LoVo (cell line): ENCODE results near the gene HAL.

Source experiments
- DNase-seq: peaks from one replicate; pipeline ENCODE4 v3.0.0-alpha.2; 2016; ENCODE audit warnings: low spot score

Gene HAL

DNA sequence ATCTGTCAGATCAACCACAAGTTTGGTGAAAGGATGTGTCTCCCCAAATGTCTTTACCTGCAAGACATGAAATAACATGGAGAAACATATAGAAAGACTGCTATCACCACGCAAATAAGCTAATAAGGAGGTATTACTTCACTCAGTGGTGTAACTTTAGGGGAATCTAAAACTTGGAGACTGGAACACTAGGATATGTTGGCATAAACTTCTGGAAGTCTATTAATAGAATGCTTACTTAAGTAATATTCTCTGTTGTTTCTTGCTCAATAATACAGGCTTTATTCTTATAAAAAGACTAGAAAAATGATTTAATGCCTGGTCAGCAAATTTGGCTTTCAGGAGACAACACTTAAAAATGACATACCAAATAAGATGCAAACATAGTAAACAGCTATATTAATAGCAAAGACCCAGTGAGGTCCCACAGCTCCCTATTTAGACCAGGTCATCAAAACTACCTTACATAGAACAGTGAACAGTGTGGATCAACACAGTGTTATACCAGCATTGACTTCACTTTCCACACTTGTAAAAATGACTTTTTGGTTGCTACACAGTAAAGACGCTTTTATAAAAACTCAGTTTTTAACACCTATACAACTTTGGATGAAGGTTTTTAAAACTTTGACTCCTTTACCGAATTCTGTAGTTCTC, 18.9 kb upstream of the HAL start:
- no peak for DNase-seq

DNA sequence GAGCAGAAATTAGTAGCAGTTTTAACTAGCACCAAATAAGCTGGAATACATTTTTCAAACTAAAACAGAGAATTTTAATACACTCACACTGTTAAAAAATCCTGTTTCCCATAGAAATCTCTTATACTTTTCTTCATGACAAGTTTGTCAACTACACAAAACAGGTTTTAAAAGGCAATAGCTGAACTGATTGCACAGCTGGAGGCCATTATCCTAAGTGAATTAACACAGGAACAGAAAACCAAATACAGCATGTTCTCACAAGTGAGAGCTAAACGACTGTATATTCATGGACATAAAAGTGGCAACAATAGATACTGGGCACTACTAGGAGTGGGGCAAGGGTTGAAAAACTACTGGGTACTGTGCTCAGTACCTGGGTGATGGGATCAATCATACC, 11.6 kb upstream of the HAL start:
- no peak for DNase-seq

DNA sequence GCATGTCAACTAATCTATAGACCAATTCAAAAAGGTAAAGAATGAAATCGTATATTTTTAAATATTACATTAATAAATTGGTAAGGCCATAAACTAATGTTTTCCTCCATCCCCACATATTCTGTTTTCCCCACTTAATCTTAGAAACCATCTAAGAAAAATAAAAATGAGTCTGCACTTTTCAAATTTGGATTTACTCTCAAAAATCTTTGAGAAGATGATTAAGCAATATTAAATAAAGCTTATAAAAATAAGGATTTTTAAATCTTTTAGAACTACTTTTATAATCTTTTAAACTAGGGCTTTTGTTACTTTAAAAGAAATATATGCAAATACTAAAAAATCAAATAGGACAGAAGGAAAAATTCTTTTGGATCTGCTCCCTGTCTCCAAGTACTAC, 10.6 kb upstream of the HAL start:
- no peak for DNase-seq

DNA sequence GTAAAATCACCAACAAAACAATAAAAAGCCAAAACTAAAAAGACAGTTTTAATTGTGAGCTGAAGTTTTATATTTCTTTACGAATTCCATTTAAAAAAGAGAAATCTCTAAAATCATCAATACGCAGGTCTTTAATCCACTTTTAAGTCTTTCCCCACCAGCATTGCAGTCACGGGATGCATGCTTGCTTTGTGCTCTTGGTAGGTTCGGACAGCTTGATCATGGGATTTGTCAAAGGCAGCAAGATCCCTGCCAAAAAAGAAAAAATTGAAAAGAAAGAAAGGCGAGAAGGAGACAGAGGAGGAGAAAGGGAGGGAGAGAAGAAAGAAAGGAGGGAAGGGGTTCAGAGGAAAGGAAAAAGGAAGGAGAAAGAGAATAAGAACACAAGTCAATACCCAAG, 4.7 kb upstream of the HAL start:
- DNase-seq: no peak

DNA sequence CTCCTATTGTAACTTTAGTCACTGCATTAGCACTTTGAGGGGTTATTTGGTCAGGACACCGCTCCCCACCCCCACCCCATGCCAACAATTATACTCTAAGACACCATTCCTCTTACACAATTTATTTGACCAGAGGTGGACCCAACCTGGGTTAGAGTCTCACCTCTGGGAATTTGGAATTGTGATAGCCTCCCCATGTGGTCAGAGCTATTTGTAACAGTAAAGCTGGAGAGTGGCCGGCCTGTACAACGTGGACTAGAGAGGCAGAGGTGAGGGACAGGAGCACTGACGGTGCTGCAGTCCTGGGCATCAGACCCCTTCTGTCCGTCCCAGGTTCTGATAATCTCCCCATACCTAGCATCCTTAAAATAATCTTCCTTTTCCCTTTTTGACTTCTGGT, 3.3 kb upstream of the HAL start:
- DNase-seq: no peak

DNA sequence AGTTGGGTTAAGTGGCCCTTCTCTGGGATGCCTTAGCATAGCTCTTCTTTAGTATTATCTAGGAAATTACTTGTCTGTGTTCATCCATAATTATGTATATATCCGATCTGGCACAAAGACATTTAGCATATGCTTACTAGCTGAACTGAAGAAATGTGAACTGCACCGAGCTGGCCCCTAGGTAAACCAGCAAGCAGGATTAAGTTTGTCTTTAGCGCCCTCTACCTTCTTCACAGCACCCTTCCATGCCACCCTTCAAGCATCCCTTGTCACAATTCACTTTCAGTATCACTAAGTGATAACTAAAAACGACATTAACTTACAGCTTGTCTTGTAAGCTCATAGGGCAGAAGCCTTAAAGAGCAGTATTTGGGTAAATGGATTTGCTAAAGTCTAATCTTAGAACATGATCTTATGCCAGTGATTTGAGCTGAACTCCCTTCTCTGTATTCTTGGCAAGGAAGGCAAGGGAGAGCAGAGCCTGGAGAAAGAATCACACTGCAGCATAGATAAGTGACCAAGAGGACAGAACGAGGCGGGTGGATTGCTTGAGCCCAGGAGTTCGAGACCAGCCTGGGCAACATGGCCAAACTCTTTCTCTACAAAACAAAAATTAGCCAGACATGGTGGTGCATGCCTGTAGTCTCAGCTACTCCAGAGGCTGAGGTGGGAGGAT, 2.6 kb upstream of the HAL start:
- peak; percentile 41 for DNase-seq

DNA sequence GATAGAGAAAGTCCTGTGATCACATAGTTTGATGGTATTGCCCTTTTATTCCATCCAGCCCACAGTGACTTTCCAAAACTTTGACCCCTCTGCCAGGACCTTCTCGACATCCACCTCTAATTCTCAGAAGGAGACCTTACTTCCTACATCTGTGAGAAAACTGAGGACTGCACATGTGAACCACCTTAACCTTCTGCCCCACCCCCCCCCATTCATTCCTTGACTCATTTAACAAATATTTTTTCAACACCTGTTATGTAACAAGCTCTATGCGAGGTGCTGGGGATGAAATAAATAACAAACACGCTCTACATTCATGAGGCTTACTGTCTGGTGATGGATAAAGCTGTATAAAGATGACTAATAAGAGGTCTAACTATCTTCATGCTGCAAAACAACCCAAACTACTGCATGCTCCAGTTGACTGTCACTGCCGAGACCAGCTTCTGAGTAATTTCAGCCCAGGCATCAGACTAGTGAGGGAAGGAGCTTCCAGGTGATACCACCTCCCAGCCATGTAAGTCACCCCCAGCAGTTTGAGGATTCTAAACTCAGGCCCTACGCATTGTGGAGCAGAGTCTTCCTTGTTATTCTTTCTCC, 1.9 kb upstream of the HAL start:
- DNase-seq: no peak

DNA sequence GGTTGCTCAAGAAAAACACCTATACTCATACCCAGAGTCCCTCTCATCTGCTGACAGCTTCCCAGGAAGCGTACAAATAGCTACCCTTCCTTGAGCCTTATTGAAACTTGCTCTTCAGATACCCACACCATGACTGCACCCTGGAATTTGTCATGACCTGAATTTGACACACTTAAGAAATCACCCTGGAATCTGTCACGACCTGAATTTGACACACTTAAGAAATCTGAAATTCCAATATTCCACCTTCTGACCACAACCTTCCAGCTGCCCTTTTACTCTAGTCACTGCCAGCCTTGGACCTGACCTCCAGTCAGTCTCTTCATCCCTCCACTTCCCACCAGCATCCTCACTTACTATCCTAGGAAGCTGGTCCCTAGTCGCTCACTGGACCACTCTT, 1.1 kb upstream of the HAL start:
- no peak for DNase-seq

DNA sequence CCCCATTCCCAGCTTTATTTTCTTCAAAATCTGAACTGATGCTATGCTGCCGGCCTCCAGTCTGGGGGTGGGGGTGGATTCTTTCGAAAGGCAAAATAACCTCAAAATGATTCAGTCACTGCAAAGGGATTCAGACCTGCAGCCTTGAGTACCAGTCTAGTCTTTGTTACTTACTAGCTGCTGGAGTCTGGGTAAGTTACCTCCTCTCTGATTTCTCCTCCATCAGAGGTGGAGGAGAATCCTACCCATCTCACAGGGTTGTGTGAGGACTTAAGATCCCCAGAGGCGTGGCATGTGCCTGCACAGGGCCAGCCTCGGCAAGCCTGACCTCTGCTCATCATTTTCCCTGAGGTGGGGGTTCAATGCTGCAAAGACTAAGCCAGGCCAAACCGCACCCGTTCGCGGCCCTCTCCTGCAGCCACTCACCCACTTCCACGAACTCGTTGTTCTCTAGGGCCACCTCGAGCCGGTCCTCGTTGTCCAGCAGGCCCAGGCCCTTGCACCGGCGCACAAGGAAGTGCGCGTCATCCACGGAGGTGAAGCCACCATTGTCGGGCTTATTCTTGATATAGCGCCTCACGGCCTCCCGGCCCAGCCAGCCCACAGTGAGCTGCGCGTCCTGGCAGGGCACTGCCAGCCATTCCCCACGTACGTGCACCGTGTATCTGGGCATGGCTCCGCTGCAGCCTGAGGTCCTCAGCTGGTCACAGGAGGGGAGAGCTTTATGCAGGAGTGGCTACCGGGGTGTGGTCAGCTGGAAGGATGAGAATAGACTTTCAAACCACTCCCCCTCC, 709 bp downstream of the HAL start:
- DNase-seq: no peak

DNA sequence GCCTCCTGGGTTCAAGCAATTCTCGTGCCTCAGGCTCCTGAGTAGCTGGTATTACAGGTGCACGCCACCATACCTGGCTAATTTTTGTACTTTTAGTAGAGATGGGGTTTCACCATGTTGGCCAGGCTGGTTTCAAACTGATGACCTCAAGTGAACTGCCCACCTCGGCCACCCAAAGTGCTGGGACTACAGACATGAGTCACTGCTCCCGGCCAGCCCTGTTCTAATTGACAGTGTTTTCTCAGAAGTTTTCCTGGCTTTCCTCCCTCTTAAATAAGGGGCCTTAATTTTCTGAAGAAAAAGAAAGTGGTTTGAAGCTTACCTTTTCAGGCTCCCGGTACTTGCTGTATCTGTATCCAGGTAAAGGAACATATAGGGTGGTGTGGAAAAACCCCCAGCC, 1.7 kb downstream of the HAL start:
- no peak for DNase-seq

DNA sequence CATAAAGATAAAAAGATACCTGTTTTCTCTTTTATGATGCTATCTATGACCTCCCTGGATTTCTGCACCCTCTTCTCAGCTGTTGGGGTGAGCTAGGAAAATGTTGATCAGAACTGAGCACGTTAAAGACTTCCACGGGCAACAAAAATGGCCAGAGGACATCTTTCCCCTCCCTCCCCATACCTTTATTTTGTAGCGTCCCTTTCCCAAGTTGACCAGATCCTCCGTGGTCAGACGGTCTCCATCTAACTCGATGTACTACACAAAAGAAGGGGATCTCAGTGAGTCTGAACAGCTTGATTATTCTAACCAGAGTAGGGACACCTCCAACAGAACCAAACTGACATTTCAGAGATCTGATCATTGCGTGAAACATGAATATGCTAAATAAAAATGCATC, 2.2 kb downstream of the HAL start:
- DNase-seq: no peak

DNA sequence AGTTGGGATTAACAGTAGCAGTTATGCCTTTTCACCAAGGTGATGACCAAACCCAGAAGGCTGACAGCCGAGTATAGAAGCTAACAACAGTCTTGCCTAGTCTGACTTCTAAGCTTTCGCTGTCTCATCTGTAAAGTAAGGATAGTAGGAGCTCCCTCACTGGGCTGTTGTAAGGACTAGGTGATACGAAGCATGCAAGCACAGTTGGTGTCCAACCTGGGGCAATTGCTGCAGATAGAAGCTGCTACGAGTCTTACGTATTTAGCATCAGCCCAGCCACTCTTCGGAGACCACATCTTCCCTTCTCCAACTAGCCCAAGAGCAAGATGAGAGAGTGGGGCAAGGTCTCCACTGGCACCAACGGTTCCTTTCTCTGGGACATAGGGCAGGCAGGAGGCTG, 6.0 kb downstream of the HAL start:
- DNase-seq: no peak

DNA sequence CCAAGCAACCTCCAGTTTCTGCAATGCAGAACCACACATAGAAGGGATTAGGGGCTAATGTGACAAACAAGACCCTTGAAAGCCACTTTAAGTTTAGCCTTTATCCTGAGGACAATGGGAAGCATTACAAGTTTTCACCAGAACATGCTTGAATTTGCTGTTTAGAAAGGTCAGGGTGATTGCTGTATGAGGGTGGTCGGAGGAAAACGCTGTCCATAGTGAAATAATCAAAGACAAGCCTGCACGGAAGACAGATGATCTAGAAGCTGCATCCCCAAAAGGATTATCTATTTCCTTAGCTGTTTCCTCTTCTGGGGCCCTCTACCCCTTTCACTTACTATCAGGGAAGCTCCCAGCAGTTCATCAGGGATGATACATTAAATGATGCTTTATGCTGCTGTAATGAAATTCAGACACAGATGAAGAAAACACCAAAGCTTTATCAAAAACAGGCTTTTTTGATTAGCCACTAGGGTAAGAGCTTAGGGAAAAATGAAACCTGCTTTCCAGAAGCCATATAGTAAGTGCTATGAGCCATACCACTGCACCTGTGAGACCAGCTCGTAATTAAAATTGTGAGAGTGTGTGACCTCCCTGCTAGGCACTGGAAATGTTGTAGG, 6.5 kb downstream of the HAL start:
- DNase-seq: no peak

DNA sequence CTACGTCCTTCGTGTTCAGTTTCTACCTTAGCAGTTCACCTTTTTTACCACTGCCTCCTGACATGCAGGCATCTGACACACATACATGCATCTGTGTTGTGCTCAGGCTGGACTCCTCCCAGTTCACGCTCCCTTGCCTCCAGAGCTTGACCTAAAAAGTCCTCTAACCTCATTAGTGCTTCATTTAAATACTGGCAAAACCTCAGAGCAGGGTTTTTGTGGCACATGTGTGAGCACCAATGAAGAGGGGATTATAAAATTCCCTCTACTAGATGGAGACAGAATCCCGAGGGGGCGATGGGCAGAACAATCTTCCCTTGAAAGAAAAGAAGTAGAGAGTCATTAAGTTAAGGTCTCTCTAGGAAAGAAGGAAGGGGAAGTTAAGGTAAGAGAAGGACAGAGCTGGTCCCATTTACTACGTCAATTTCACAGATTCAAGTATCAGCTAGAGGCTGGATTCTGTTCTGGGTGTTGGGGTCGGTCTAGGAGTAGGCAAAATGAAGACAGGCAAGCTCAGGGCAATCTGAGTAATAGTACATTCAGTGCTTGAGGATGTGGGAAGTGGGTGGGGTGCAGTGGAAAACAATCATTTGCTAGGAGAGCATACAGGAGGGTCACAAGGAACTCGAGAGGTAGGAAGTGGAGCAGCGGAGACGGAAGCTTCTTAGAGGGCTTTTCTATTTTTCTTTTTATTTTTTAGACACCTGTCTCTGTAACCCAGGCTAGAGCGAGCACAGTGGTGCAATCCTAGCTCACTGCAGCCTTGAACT, 7.5 kb downstream of the HAL start:
- no peak for DNase-seq

DNA sequence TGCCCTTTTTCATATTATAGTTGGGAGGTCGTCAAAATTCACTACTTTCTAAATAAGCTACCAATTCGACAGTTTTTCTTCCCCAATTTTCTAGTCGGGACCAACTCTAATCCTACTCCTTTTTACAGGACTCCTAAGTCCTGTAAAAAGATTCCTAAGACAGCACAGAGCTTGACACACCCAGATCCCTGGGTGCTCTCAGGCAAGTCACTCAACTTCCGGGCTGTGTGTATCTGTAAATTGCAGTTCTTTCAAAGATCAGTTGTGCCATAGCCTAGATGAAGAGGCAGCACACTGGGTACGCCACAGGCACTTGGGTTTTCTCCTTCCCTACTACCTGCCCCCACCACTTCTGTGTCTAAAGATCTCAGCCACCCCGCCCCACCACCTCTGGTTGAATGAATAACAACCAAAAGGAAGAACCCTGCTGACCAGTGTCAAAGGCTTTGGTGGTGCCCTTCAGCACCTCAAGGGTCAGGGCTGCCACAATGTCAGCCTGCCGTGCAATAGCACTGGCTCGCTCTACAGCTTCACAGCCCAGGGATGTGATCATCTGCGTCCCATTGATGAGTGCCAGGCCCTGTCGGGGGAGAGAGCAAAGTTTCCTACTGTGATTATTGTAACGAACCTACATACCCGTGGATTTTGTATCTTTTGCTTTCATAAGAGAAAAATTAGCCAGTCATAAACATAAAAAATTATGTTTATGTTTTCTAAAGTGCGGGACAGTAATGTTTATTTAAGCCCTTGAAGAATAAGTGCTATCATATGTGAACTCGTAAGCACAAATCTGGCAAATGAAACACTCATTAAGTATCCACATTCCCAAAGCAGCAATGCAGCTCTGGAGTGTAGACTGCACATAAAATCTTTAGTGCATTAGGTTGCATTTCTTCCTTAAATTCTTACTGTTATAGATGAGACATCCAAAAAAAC, 9.2 kb downstream of the HAL start:
- DNase-seq: no peak

DNA sequence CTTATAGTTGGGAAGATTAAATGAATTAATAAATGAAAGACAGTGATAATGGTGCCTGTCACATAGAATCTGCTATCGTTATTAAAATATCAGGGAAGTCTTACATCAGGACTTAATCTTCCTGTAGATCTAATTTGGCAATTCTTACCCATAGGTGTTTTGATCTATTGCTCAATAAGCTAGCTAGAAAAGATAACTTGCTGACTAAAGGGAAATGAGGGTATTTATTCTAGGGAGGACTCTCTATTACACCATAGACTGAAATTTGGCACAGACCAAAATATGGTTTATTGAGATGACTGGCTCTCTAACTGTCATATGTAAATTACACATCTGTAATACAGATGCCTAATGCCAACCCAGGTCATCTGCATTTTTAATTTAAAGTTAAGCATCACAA, 11.5 kb downstream of the HAL start:
- no peak for DNase-seq

DNA sequence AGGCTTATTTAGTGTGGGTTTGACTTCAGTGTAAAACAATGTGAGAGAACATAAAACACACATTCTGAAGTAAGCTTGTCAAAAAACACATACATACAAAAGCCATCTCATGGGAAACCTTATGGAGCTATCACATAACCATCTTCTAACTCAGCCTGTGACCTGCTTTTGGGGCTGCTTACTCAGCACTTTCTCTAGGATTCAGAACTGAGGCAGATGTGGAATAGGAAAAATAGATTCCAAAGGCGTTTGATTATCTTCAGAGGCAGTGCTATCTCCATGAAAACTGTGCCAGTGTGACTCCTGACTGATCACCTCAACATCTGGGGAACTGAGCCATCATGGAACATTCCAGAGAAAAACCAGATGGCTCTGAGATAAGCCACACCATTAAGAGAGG, 13.5 kb downstream of the HAL start:
- DNase-seq: no peak

DNA sequence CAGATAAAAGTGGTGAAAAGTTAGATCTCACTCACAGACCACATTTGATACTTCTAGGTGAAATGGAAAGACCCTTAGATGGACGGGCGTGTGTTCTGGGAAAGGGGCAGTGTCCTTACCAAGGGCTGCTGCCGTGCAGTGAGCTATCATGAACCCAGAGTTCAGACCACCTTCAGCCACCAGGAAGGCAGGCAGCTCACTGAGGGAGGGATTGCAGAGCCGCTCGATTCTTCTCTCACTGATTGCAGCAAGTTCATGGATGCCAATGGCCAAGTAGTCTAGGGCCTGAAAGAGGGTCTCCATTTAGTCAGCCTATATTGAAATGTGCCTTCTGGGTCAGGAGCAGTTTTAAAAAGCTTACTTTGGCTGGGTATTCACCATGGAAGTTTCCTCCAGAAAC, 15.7 kb downstream of the HAL start:
- DNase-seq: no peak

DNA sequence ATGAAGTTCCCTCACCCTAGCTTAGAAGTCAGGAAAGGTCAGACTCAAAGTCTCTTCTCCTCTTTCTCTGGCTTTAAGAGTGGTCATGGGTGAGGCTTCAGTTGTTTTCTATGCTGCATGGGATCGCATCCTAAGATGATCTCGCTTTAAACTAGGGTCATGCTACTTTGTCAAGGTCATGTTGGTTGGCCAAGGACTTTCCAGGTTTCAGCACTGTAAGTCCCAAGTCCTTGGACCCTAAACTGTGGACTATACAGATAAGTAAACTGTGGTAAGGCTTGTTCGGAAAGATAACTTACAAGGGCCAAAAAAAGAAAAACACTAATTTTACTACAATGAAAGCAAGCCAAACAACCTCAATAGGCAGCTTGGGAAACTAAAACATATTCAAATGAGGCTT, 17.4 kb downstream of the HAL start:
- no peak for DNase-seq

DNA sequence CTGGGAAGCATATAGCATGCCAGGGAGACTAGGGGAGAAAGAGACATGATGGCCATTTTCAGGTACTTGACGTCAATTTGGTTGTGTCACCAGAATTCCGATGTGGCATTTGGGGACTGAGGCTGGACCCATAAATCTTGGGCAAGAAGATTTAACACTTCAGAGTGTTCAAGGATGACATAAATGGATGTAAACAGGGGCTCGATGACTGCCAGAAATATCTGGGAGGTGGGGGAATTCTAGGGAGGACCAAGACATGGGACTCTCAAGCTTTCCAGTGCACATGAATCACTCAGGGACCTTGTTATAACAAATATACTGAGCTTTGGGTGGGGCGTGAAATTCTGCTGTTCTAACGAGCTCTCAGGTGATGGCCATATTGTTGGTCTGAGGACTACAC, 17.8 kb downstream of the HAL start:
- DNase-seq: no peak
